ENCODE measurements around the gene FBXL2. TPM values are rescaled to one million over a fixed set of nuclear protein-coding genes. Genes with fewer than 3 reads are reported as not detected.
A peak's percentile ranks its signal among the peaks of the same experiment; 100 is the strongest.

FBXL2 gene
- polyA plus RNA-seq, 2 of the 4 experiments (the other 2 are of a cell fraction) = 6.9 to 15.7 TPM

GRCh38 chr3:33278163-33278562, 921 bp downstream of the FBXL2 start:
- FAIRE-seq (no peak), DNase-seq (ENCODE audit: low read depth in 1 of 2, low spot score in 1 of 2) (peak; percentile 15 to 19), ATAC-seq (peak; percentile 67; a peak in 5 of 6 replicates)
- Histone ChIP-seq H3K9me3 (no peaks in the 10 kb centered on the region), H3K27ac (peak overlapping the region; percentile 94 to 98), H3K4me2 (peak overlapping the region; percentile 87), H3K4me1 (peaks cover 9% of the 10 kb centered on the region; the same call in 2 of the 3 replicates), H3K4me3 (peak overlapping the region; percentile 98)
- no peak for TF ChIP-seq REST (IDR thresholded peaks at IDR 0.05)
- no peak for TF ChIP-seq MYC (IDR thresholded peaks at IDR 0.05; ENCODE audit: borderline replicate concordance, low read length)
- no peak for TF ChIP-seq EHMT2 (IDR thresholded peaks at IDR 0.05; ENCODE audit: low read depth)
- no peak for TF ChIP-seq NFE2L2 (conservative IDR thresholded peaks at IDR 0.05; ENCODE audit: low read length)
- TF ChIP-seq SMC3 (IDR thresholded peaks at IDR 0.05) = no peak
- TF ChIP-seq HOXB13 (CRISPR knock-in tag; IDR thresholded peaks at IDR 0.05; ENCODE audit: low read depth) = no peak
- TF ChIP-seq CBX2 (IDR thresholded peaks at IDR 0.05; ENCODE audit: borderline replicate concordance, low read depth) = no peak
- no peak for TF ChIP-seq EHF (CRISPR knock-in tag; IDR thresholded peaks at IDR 0.05)
- TF ChIP-seq RARB (CRISPR knock-in tag; IDR thresholded peaks at IDR 0.05) = no peak
- TF ChIP-seq CHD2 (IDR thresholded peaks at IDR 0.05; ENCODE audit: low read length, partially characterized antibody) = no peak
- TF ChIP-seq HOXA7 (CRISPR knock-in tag; IDR thresholded peaks at IDR 0.05) = no peak
- TF ChIP-seq USF2 (IDR thresholded peaks at IDR 0.05) = no peak
- TF ChIP-seq MAX (IDR thresholded peaks at IDR 0.05) = no peak
- TF ChIP-seq FOSL2 (IDR thresholded peaks at IDR 0.05) = no peak
- no peak for TF ChIP-seq FOSL2 (CRISPR knock-in tag; IDR thresholded peaks at IDR 0.05)
- TF ChIP-seq ATOH8 (CRISPR knock-in tag; IDR thresholded peaks at IDR 0.05; ENCODE audit: low read depth) = no peak
- no peak for TF ChIP-seq POLR2AphosphoS2 (conservative IDR thresholded peaks at IDR 0.05; ENCODE audit: low read length)
- no peak for TF ChIP-seq CEBPB (IDR thresholded peaks at IDR 0.05)
- POLR2A ChIA-PET = interaction anchor here (0.8 kb wide), 1 partner anchor 163 kb away, joined by 3 read pairs; no protein-coding TSS in a partner anchor
- CTCF ChIA-PET = interaction anchor here (0.9 to 2.3 kb wide), 6 partner anchors 9 to 147 kb away, joined by 3 to 13 read pairs (median 5); no protein-coding TSS in a partner anchor
- 7% methylated on average over 11 of the region's 11 CpGs for WGBS (ENCODE audit: missing lambda C conversion rate)

- no peak overlapping the region for H3K4me2 ChIP-seq
- H3K9me3 ChIP-seq = no peaks in the 10 kb centered on the region
- H3K27ac ChIP-seq = no peak overlapping the region
- ChIA-PET CTCF (interaction anchor here (2.5 to 3.4 kb wide), 2 partner anchors 9 to 85 kb away, joined by 6 to 16 read pairs; no protein-coding TSS in a partner anchor), POLR2A (no interaction called here)
- 98% methylated on average over 1 of the region's 1 CpG for WGBS (ENCODE audit: missing lambda C conversion rate)
- H3K4me1 ChIP-seq = no peaks in the 10 kb centered on the region
- DNase-seq (ENCODE audit: low read depth in 1 of 2, low spot score in 1 of 2) (no peak), ATAC-seq (no peak), FAIRE-seq (no peak)
- H3K4me3 ChIP-seq = no peak overlapping the region
- TF ChIP-seq EHF (CRISPR knock-in tag; IDR thresholded peaks at IDR 0.05) = no peak
- TF ChIP-seq MAX (IDR thresholded peaks at IDR 0.05) = no peak
- no peak for TF ChIP-seq GATA3 (IDR thresholded peaks at IDR 0.05; ENCODE audit: borderline replicate concordance)
- no peak for TF ChIP-seq ZSCAN20 (CRISPR knock-in tag; IDR thresholded peaks at IDR 0.05)
- no peak for TF ChIP-seq RCOR1 (IDR thresholded peaks at IDR 0.05; ENCODE audit: low read depth, low read length)
- no peak for TF ChIP-seq ELK1 (IDR thresholded peaks at IDR 0.05; ENCODE audit: low read depth, low read length)
- TF ChIP-seq MAFK (IDR thresholded peaks at IDR 0.05; ENCODE audit: partially characterized antibody) = peak; percentile 77
- TF ChIP-seq CEBPB (IDR thresholded peaks at IDR 0.05) = no peak
- TF ChIP-seq EP300 (IDR thresholded peaks at IDR 0.05) = no peak
These were observed 10.5 kb downstream of the FBXL2 start for GRCh38 chr3:33287672-33288282.
